ENCODE results near the gene UBE2L5.
"Not testable (repeated sequence)": the region's sequence is repeated elsewhere in the genome, so short reads cannot be mapped to it uniquely, and the experiment has no call there.

Gene UBE2L5

DNA sequence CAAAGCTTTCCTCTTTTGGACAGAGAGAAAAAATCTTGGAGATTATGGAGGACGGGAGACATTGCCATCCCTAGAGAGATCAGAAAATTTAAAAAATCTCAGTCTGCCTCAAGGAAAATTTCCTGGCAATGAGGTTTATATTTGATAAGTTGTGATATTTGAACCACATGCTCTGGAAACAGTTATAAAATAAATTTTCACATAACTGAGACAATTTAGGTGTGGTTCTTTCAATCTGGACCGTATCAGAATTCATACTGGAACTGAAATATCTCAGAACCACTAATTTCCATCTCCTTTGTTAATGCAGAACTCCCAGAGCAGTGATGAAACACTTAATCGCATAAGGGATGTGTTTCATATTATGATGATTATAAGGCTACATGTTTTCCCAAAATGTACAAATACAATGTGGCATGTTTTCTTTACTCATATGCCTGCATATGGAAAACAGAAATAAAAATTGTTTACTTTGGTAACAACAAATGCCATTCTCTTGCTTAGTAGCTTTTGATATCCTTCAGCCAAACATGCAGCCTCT is 13.7 kb downstream of the UBE2L5 start:
- DNase-seq (ENCODE audit: extremely low read depth in 1 of 2, low read depth in 1 of 2), result no peak

DNA sequence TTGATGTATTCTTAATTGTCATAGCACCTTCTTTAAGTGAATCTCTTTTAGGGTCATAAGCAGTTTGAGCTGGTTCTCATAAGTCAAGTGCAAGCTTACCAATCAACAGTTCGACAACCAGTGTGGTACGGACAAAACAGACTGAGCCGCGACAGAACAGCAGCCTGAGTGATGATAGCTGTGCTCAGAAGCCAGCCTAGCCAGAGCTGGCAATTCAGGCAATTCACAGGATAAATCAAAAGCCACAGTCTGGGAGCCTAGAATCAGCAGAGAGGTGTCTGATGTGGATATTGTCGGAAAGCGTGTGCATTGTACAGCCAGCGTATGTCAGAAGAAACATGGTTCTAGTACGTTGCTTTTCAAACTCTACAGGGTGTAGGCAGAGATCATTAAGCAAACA is 14.9 kb downstream of the UBE2L5 start:
- no peak for DNase-seq (ENCODE audit: extremely low read depth in 1 of 2, low read depth in 1 of 2)

DNA sequence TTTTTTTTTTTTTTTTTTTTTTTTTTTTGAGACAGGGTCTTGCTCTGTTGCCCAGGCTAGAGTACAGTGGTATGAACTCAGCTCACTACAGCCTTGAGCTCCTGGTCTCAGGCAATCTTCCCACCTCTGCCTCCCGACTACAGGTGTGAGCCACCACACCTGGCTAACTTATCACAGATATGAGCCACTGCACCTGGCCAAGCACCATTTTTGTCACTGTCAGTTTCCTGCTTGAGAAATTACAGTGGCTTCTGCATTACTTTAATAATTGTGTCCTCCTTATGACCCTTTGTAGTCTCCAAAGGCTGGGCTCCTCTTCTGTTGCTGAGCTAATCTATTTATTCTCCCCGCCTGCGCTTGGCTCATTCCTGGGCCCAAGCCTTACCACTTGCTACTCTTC is 16.0 kb downstream of the UBE2L5 start:
- no peak for DNase-seq (ENCODE audit: extremely low read depth in 1 of 2, low read depth in 1 of 2)

DNA sequence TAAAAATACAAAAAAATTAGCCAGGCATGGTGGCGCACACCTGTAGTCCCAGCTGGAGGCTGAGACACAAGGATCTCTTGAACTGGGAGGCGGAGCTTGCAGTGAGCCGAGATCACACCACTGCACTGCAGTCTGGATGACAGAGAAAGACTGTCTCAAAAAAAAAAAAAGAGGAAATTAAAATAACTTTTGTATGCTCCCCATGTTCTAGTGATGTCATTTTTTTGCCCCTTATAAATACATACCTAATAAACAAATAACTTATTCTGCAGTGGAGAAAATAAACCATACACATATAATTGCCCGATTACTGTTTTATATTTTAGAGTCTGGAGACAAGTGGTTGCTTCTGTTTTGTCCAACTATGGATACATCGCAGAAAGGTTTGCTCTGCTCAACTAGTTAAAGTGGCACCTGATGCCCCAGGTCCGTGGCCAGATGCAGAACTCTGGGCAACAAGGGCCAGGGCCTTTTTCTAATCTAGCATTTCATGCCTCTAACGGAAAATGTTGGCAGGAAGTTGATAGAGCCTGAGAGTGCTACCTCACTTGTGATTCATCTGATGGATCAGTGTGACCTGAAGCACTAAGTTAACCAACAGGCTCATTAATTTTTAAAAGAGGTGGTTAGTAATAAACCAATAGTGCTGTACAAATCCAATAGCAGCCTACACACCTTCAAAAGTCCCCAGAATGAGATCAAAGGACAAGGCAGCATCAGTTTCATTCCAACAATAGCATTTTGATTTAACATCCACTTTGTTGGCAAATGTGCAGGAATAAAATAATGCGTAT is 18.8 kb downstream of the UBE2L5 start:
- DNase-seq (ENCODE audit: extremely low read depth in 1 of 2, low read depth in 1 of 2), result no peak

DNA sequence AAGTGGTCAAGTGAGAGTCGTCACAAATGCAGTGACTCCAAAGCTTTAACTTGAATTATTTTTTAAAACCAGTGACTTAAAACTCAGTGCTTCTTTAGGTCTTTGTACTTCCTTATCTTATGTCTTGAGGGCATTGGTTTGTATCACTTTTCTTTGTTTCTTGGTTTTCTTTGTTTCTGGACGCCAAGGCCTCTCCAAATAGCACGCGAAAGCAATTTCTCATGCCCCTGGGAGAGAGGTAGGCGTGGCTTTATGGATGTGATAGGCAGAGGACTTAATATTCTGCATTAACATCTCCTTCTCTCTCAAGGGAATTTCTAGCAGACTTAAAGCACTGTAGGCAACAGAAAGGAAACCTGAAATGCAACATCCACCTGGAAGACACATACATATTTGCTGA is 20.6 kb downstream of the UBE2L5 start:
- DNase-seq (ENCODE audit: extremely low read depth in 1 of 2, low read depth in 1 of 2), result no peak

DNA sequence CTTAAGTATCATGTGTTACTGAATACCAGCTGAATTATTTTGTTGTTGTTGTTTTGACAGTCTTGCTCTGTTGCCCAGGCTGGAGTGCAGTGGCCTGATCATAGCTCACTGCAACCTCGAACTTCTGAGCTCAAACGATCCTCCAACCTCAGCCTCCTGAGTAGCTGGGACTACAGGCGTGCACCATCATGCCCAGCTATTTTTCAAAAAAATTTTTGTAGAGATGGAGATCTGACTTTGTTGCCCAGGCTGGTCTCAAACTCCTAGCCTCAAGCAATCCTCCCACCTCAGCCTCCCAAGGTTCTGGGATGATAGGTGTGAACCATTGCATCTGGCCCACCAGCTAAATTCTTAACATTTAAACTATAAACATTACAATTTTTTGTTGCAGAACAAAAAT is 21.2 kb downstream of the UBE2L5 start:
- DNase-seq (ENCODE audit: extremely low read depth in 1 of 2, low read depth in 1 of 2), result not testable (repeated sequence)

DNA sequence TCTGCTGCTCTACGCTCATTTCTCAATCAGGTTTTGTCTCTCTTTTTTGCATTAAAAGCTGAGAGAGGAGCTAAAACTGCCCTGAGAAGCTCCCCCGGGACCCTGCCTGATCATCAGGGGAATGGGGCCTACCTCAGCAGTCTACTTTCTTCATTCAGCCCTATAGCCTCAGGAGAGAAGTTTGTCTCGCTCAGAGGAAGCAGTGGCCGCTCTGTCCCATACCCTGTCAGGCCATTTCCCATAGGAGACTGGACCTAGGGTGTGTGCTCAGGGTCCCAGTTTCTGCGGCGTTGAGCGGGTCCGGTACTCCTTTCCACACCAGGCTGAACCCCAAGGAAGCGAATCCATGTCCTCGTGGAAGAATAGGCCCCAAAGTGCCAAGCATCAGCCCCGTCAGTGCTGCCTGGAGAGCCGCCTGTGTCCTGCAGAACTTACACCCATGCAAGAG is 21.7 kb downstream of the UBE2L5 start:
- DNase-seq (ENCODE audit: extremely low read depth in 1 of 2, low read depth in 1 of 2), result no peak

DNA sequence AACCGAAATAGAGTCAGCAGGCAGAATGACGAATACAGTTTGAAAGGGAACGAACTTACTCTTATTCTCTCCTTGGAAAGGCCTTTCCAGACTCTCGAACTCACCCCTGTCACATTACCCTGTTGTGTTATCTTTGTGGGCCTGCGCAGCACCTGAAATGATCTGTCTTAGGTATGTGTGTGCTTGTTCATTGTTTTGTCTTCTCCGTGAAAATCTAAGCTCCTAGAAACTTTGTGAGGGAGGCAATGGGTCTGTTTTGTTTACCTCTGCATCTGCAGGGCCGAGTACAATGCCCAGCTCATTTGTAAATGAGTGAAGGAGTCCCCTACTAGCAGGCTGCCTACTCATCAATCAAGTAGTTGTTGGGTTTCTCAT is 23.8 kb downstream of the UBE2L5 start:
- DNase-seq (ENCODE audit: extremely low read depth in 1 of 2, low read depth in 1 of 2), result no peak

DNA sequence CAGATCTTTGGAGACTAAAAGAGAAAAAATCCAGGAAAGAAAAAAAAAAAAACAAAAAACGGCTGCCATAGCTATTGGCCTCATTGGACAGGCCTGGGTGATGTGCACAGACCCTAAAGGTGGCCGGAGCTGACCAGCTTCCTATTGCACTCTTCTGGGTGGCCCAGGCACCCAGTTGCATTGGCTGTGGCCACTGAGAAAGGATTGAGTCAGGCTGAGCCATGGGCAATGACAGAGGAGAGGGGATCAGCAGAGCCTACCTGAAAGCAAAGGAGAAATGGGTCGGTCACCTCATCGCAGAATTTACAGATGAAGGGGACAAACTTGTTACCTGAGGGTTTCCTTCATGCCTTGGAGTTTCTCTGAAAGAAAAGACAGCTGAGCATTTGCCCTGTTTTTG is 26.1 kb downstream of the UBE2L5 start:
- no peak for DNase-seq (ENCODE audit: extremely low read depth in 1 of 2, low read depth in 1 of 2)

DNA sequence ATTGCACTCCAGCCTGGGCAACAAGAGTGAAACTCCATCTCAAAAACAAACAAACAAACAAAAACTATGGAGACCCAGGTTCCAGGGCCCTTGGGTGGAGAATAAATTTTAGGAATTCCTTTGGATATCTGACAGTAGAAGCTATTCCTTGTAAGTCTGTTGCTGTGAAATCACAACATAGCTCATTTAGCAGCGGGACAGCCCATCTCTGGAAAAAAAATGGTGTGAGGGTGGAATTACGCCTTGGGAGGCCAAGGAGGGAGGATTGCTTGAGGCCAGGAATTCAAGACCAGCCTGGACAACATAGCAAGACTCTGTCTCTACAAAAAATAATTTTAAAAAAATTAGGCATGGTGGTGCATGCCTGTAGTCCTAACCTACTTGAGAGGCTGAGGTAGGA is 27.8 kb downstream of the UBE2L5 start:
- no peak for DNase-seq (ENCODE audit: extremely low read depth in 1 of 2, low read depth in 1 of 2)

DNA sequence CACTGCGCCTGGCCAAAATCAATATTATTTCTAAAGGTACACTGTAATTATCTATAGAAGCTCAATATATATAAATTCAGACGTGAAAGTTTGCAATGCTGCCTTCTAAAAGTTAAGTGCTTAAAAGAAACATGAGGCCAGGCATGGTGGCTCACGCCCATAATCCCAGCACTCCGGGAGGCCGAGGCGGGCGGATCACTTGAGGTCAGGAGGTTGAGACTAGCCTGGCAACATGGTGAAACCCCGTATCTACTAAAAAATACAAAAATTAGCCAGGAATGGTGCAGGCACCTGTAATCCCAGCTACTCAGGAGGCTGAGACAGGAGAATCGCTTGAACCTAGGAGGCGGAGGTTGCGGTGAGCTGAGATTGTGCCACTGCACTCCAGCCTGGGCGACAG is 29.2 kb downstream of the UBE2L5 start:
- not testable (repeated sequence) for DNase-seq (ENCODE audit: extremely low read depth in 1 of 2, low read depth in 1 of 2)

DNA sequence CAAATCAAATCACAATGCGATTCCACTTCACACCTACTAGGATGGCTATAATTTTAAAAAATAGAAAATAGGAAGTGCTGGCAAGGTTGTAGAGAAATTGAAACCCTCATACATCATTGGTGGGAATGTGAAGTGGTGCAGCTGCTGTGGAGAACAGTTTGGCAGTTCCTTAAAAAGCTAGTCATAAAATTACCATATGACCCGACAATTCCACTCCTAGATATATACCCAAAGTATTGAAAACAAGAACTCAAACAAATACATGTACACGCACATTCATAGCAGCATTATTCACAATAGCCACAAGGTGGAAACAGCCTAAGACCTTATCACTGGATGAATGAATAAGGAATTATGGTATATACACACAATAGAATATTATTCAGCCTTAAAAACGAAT is 31.4 kb downstream of the UBE2L5 start:
- DNase-seq (ENCODE audit: extremely low read depth in 1 of 2, low read depth in 1 of 2), result no peak

DNA sequence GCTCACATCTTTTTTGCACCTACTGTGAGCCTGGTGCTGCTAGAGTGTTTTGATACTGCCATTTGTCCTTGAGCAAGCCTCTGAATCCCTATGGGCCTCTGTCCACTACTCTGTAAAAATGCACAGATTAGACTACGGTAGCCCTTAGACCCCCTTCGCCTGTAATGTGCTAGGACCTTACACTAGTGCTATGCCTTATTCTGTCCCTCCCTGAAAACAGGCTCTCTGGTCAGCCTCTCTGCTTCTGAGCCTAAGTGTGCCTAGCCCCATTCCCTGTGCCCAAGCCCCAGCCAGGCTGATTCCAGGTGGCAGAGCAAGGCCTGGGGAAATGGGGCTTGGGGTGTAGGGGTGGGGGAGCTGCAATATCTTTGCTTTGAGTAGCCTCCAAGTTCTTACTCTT is 32.7 kb downstream of the UBE2L5 start:
- DNase-seq (ENCODE audit: extremely low read depth in 1 of 2, low read depth in 1 of 2), result no peak

DNA sequence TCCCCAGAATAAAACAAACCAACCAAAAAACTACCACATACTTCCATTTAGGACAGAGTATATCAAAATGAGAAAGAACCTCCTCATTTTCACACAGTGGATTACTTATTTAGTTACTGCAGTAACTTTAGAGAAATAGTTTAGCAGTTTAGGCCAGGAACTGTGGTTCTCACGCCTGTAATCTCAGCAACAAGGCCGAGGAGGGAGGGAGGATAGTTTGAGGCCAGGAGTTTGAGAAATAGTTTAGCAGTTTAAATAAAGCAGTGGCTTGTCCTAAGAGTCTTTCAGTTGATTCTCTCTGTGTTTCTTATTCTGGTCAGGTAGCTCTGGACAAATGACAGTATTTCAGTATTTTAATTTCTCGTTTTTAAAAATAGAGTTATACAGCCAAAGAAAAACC is 34.0 kb downstream of the UBE2L5 start:
- no peak for DNase-seq (ENCODE audit: extremely low read depth in 1 of 2, low read depth in 1 of 2)

DNA sequence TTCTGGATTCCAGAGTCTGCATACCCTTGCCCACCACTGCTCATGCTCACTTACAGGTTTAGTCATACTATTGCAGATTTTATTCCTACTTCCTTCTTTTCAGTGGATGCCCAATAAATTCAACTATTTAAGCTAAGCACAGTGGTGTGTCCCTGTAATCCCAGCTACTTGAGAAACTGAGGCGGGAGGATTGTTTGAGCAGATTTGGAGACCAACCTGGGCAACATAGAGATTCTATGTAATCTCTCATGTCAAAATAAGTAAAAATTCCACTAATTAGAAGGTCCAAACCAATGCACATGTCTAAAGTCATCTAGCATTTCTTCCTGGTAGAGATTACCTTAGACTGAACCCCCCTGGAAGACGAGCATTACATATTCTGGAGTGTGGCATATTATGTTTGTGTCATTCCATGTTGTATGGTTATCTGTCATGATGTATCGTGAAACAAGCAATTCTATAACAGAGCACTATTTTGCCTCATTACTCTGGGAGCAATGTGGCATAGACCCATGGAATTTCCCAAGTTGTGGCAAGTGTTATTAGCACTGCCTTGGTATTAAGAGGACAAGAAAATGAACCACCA is 35.1 kb downstream of the UBE2L5 start:
- no peak for DNase-seq (ENCODE audit: extremely low read depth in 1 of 2, low read depth in 1 of 2)

DNA sequence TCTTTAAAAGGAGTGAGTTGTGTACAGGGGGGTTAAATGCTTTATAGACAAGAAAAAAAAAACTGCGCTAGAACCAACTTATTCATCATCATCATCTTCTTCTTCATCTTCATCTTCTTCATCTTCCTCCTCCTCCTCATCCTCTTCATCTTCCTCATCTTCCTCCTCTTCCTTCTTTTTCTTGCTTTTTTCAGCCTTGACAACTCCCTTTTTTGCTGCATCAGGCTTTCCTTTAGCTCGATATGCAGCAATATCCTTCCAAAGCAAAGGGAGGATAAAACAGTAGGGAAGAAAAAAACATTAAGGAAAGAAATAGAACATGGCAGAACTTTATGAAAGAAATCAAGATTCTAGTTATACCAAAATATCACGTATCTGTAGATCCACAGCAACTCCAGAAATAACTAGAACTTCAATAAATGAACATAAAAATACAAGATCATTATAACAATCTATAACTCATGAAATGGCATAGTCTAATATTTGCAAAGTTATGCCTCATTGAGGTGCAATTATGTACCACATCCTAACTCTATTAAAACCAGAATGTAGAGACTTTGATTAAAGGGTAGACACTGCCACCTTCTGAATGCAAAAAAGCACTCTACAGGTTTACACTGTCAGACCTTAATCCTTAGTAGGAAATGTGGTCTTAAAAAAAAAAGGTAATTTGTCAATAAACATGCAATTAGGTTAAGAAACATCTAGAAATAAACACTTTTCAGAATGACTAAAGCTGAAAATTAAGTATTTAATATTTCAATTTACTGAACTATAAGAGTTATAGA is 39.2 kb downstream of the UBE2L5 start:
- not testable (repeated sequence) for DNase-seq (ENCODE audit: extremely low read depth in 1 of 2, low read depth in 1 of 2)

DNA sequence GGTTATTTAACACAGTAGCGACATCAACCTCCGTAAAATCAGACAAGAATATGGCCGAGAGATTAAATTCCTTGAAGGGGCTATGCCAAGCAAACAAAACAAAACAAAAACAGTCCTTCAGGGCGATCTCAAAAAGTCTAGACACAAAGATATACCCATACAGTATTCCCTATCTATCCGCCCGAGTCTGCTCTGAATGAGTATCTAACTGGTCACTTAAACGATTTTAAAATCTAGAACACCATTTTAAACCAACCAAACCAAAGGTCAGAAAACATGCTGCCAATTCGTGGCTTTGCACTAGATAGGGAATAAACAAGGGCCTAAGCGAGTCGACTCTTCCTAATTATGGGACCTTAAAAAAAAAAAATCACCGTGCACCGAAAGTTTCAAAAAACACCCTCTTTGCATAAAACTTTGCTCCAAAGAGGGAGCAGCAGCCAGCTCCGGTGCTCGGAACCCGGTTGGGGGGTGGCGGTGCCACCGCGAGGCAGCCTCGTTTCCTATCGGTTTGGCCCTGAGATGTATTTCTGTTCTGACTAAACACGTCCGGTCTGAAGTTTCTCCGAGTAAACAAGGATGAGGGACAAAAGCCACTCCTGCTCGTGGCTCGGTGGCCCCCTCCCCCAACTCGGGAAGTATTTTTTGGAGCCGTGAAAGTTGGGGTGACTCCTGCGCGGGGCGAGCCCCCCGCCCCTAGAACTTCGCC is 41.6 kb downstream of the UBE2L5 start:
- DNase-seq (ENCODE audit: extremely low read depth in 1 of 2, low read depth in 1 of 2), result peak; percentile 53 to 55

DNA sequence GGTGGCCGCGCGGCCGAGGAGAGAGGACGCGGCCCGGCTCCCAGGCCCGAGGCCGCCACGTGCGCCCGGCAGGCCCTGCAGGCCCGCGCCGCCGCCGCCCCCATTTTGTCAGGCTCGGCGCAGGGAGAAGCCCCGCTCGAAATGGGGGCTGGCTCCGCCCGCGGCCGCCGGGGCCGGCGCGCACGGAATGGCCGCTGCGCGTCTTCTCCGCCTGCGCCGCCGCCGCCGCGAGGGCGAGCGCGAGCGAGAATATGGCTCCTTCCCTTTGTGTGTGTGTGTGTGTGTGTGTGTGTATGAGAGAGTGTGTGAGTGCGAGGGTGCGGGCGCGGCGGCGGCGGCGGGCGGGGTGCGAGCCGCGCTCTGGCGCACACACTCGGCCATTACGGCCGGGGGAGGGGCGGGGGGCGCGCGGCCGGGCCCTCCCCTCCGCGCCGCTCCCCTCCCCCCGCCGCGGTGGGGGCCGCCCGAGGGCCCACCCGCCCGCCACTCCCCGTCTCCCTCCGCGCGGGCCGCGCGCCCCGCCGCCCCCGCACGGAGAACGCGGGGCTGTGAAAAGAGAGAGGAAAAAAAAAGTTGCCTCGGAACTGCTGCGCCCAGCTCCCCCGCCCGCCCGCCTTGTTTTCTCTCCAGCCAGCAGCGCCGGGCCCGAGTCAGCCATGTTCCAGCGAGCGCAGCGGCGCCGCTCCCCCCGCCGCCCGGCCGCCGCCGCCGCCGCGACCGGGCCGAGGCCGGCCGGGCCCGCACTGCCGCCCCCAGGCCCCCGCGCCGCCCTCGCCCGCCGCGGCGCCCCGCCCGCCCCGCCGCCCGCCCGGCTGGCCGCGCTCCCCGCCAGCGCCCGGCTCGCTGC is 42.4 kb downstream of the UBE2L5 start:
- peak; percentile 43 to 54 for DNase-seq (ENCODE audit: extremely low read depth in 1 of 2, low read depth in 1 of 2)

DNA sequence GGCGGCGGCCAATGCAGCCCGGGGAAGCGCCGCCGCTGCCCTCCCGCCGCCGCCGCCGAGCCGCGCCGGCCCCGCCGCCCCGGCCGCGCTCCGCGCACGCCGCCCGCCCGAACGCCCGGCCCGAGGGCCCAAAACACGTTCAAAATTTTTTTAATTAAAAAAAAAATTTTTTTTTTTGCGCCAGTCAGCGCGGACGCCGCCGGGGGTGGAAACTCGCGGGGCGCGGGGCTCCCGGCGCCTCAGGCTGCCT is 43.0 kb downstream of the UBE2L5 start:
- no peak for DNase-seq (ENCODE audit: extremely low read depth in 1 of 2, low read depth in 1 of 2)

DNA sequence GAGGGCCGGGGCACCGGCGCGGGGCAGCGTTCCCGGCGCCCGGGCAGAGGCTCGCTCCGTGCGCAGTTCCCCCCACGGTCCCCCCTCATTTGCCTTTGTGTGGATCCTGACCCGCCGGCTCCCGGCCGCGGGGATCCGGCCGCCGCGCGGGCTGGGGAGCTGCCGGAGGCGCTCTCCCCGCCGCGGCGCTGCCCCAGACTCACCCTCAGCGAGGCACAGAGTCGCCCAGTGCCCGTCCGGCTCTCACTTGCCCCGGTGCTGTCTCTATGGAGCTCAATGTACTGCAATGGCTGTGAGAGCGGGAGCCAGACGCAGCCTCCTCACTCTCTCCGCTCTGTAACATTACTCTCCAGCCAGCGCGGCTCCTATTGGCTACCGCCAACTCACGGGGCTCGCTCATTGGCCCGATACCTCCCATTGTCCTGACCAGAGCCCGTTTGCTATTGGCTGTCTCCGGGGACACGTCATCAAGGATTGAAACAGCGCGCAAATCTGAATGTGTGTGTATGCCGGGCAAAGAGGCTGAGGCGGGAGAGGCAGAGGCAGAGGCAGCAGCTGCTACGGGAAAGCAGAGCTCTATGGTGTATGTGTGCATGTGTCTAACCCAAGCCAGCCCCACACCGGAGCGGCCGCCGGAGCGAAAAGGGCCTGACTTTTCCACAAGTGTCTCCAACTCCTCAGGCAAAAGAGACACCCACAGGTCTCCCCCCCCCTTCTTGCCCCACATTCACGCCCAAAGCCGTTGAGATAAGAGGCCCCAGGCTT is 43.5 kb downstream of the UBE2L5 start, which contains the start of gene HMGB1:
Gene HMGB1, minus strand, starts transcription at position 344 of the 765 bp plus-strand sequence. CDS start 2,256 bp downstream, outside the sequence.
- DNase-seq (ENCODE audit: extremely low read depth in 1 of 2, low read depth in 1 of 2), result peak; percentile 88 to 97
